GM10847 (cell line): ENCODE results near the gene FDPS.

Source experiments
- POLR2A ChIP-seq: IDR thresholded peaks from 2 replicates; pipeline ENCODE4 v1.6.1; 2011; ENCODE audit not compliant: insufficient read length; ENCODE audit errors: extremely low read depth

The FDPS gene

GRCh38 chr1:155308493-155309422 lies at the start of gene FDPS:
FDPS (plus strand) TSS chr1:155308866; CDS start chr1:155309790, 924 bp downstream.
- peak; percentile 86 for TF ChIP-seq POLR2A

GRCh38 chr1:155260276-155260675 lies 48.4 kb upstream of the FDPS start:
- TF ChIP-seq POLR2A, result no peak

- TF ChIP-seq POLR2A, result no peak
Measured at GRCh38 chr1:155261493-155261851, 47.2 kb upstream of the FDPS start.

GRCh38 chr1:155261852-155262673 lies 46.6 kb upstream of the FDPS start, which contains the start of gene SCAMP3:
SCAMP3 (minus strand) TSS chr1:155262360; CDS start chr1:155262151, 209 bp downstream.
- TF ChIP-seq POLR2A, result peak; percentile 83

- no peak for TF ChIP-seq POLR2A
Measured at GRCh38 chr1:155263067-155263466, 45.6 kb upstream of the FDPS start.

GRCh38 chr1:155266553-155266952 lies 42.1 kb upstream of the FDPS start:
- TF ChIP-seq POLR2A, result no peak

GRCh38 chr1:155267373-155267772 lies 41.3 kb upstream of the FDPS start:
- no peak for TF ChIP-seq POLR2A

- no peak for TF ChIP-seq POLR2A
Measured at GRCh38 chr1:155268630-155269029, 40.0 kb upstream of the FDPS start.

GRCh38 chr1:155269381-155269780 lies 39.3 kb upstream of the FDPS start:
- TF ChIP-seq POLR2A, result no peak

- no peak for TF ChIP-seq POLR2A
Measured at GRCh38 chr1:155272466-155273342, 36.0 kb upstream of the FDPS start.

GRCh38 chr1:155273343-155274245 lies 35.1 kb upstream of the FDPS start, which contains the start of gene CLK2:
CLK2 (minus strand) TSS chr1:155273504; CDS start chr1:155270977, 2,527 bp downstream.
- TF ChIP-seq POLR2A, result peak; percentile 96

GRCh38 chr1:155277070-155277901 lies 31.4 kb upstream of the FDPS start, which contains the start of gene HCN3:
HCN3 (plus strand) TSS chr1:155277463; CDS start chr1:155277591, 128 bp downstream.
- no peak for TF ChIP-seq POLR2A
